ENCODE results near the gene PLPP4.

PLPP4 gene

DNA sequence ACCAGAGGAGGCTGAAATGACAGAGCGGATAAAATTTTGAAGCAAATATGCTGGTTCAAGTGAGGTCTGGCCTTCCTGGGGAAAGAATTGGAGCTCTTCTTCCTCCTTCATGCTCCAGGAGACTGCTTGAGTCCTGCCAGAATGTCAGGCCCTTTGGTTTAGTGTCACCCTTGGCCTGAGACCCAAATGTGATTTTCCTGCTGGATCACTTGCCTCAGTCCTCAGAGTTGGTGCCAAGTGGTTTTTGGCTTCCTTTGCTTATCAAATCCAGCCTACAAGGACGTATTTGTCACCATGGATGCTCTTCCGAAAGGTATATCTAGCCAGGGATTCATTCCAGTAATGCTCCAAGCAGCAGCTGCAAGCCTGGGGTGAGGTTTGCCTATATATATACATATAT, 118.4 kb downstream of the PLPP4 start:
- peak; percentile 3 for DNase-seq (ENCODE audit: low spot score)

DNA sequence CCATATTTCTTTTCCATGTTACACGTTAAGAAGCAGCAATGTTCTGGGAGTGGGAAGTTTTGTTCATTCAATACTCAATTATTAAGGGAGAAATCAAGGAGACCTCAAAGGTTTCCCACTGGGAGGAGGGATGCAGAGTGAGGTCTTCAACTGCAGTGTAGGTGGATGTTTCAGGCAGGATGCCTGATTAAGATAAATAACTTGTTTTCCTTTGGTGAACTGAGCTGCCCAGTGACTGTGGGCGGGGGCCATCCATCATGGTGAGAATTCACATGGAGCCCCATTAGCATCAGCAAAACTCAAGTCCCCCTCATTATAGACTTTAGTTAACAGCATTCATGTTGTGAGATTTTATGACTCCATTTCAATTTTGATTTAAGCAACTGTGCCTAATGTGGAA, 121.1 kb downstream of the PLPP4 start:
- no peak for DNase-seq (ENCODE audit: low spot score)

DNA sequence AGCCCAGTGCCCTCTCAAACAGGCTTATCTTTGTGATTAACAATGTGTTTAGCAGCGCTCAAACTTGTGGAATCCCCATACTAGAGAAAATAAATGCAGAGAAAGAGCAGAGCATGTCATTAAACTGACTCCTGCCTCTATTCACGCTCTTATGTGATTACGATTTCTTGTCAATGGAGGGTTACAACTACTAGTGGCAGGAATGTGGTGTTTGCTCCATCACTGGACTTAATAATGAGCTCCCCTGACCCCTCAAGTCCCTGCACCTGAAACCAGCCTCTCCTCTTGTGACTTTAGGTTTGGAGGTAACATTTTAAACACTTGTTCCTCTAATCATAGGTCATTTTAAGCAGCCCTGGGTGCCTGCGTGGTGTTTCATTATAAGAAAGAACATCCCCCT, 121.9 kb downstream of the PLPP4 start:
- no peak for DNase-seq (ENCODE audit: low spot score)

DNA sequence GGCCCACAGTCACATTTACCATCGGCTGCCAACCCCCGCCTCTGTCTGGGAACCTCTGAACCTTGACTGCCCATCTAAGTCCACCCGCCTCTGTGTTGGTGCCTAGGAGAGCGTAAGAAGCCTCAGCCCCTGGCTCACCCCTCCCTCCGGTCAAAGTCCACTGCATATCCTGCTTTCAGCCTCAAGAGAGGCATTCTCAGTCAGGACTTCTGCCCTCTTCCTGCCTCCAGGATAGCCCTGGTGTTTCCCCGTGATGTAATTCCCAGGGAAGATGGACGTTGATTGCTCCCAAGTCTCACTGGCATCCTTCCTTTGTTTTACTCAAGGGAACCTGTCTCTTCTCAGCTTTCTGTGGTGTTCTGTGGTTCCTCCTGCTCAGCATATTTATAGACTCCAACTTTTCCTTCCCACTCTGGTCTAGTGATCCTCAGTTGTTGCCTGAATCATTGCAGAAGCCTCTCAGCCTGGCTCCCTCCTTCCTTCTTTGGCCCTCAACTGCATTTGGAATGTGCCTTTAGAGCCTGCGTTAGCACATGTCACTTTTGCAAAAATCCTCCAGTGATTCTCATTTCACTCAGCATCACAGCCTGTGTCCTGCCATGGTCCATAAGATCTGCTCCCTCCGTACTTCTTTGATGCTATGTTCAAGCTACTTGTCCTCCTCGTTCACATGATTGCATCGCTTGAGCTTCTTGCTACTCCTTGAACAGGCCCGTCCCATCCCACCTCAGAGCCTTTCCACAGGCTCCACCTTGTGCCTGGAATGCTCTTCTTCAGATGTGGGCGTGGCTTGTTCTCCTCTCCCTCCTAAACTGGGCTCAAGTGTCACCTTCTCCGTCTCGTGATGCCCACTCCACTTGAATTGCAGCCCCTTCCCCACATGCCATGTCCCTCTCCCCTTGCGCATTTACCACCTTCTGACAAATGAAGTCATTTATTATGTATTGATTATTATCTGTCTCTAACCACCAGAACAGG, 124.2 kb downstream of the PLPP4 start:
- no peak for DNase-seq (ENCODE audit: low spot score)

DNA sequence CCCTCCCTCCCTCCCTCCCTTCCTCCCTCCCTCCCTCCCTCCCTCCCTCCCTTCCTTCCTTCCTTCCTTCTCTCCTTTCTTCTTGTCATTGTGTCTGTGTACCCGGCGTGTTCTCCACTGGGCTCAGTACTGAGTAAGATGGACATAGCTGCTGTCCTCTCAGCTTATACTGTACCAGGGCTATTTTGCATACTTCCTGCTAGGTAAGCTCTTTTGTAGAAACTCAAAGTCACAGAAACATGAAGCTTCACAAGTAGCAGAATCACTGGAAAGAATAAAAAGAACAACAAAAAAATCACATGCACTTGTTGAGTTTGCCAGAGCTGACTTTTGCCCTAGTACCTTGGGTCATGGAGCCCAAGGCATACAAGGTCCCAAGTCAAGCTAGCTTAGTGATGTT, 125.7 kb downstream of the PLPP4 start:
- no peak for DNase-seq (ENCODE audit: low spot score)

DNA sequence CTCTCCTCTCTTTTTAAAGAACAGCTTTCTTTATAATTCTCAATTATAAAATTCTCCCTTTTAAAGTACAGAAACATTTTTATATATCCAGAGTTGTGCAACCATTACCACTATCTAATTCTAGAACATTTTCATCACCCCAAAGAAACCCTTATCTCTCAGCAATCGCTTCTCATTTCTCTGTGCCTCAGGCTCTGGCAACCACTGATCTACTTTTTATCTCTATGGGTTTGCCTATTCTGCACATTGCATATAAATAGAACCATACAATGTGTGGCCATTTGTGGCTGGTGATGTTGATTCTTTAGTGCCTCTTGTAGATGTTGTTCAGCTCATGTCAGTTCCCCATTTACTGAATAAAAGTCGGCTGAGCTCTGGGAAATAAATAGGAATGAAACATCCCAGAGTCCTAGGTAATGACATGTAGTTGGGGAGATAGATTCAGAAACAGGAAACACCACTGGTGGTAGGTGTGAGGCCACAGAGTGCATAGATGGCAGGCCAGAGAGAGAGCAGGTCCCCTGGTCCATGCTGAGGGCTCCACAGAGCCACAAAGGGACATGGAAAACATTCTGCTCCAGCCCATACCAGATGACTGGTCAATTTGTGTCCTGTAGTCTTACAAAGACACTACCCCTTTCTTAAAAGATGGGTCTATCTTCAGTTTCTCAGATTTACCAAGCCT, 126.5 kb downstream of the PLPP4 start:
- no peak for DNase-seq (ENCODE audit: low spot score)

DNA sequence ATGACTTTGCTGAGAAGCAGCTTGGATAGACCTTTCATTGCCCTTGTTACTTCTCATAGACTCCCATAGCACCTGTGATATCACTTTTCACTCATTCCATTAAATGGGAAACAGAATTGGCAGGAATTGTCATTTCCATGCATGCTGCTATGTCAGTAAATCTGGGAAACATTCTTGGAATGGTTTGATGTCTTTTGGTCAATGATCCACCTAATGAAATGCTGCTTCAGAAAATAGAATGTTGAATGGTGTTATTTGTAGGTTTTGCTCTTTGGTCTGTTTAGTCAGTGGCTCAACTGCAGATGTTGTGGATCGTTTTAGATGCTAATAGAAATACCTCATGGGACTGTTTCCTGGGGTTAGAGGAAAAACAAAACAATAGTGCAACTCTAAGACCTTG, 127.8 kb downstream of the PLPP4 start:
- DNase-seq (ENCODE audit: low spot score) = no peak

DNA sequence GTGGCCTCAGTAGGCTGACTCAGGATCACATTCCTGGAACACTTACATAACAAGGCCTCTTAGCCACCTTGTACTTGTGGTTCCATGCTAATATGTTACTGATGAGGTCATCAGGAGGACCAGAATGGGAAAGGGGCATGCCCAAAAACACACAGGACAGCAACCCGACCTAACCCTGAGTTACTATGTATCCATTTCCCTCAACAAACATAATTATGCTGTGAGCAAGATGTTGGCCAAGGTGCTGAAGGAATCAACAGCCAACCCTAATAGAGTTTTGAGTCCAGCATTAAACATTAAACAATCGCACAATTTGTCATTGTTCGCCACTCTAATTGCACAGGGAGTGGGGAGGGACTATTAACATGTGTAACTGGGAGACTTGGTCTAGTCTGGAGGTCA, 129.4 kb downstream of the PLPP4 start:
- no peak for DNase-seq (ENCODE audit: low spot score)

DNA sequence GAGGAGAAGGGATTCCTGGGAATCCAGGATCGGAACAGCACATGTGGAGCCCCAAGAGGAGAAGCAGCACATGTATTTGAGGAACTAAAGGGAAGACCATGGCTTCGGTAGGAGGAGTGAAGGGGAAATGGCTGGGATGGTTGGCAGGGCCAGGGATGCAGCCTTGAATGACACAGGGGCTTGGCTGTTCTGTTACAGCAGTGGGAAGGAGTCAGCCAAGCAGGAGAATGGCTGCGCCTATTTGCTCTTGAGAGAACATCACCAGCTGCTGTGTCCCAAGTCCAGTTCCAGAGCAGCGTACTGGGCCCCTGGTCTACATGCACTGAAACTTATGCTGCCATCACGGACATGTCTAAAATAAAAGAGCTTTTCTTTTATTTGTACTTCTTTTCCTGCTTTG, 130.0 kb downstream of the PLPP4 start:
- no peak for DNase-seq (ENCODE audit: low spot score)

DNA sequence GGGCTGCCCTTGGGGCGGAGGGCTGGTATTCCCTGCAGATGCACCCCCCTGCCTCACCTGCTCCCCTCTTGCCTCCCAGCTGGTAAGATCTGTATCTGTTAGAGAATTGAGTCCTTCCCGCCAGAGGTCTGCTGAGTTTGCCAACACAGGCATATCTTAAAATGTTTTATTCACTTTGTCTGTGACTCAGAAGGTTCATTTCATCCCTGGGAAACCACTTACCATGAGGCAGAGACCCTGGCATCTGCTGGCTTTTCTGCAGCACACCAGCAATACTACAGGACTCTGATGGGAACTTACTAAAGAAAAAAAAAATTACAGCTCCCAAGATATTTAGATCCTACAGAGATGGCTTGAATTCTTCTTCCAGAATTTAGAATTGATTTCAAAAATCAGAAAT, 131.3 kb downstream of the PLPP4 start:
- no peak for DNase-seq (ENCODE audit: low spot score)

DNA sequence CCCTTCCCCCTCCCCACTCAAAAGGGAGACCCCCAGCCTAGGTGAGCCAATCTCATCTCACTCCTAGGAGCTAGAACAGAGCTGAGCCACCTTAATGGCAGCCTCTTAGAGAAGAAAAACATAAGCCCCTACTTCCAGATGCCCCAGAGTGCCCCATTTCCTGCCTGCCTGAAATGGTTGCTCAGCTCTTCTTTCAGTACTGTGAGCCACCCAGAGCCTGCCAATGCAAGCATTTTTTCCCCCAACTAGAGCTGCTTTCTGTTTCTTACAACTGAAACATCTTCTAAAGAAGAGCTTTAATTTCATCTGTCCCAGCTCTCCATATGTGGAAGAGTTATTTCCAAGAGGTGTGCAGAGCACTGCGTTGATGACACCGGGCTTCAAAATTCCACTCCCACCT, 136.7 kb downstream of the PLPP4 start:
- DNase-seq (ENCODE audit: low spot score) = no peak

DNA sequence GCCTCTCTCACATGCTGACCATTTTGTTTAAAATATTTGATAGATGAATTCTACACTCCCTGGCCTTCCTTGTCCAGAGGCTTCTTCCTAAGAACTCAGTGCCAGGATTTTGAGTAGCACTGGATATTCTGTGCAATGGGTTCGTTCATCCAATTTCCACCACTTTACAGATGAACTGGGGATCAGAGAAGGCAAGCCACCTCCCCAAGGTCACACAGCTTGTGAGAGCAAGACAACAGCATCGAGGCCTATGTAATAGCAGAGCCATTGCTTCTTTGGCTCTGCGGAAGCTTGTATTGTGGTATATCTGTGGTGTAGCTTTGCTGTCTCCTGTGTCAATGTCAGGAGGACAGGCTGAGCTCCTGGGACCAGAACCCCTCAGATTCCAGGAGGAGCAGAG, 140.9 kb downstream of the PLPP4 start:
- no peak for DNase-seq (ENCODE audit: low spot score)

DNA sequence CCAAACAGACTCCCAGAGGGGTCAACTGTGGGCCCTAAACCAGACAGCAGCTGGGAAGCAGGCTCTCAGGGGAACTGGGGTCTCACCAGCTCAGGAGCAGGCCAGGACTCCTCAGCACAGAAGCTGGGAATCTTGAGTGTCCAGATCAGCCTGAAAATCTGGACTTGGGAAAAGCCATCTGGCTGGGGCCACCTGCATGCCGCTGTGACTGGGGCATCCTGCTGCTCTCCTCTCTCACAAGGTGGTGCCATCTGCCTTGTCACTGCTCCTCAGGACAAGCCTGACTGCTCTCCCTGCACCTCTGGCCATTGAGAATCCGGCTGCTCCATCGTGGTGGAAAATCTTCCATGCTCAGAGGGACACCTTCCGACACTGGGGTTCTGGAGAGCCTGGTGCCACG, 141.4 kb downstream of the PLPP4 start:
- no peak for DNase-seq (ENCODE audit: low spot score)

DNA sequence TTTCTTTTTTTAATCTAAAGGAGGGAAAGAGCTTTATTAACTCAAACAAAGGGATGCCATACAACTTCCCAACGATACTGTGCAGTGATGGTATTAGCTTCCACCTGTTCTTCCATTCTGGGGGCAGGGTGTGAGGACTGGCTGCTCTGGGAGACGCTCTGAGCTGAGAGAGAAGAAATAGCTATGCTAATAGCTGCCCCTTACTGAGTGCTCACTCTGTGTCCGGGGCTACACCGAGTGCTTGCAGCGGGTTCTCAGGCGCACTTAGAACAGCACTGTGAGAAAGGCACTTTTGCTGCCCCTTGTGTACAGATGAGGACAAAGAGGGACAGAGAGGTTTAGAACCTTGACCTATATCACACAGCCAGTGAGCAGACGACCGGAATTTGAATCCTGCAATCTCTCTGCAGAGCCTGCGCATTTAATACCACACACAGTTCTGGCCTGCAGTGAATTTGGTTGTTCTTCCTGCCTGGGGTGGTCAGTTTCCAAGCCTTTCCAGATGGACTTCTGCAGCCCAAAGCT, 142.2 kb downstream of the PLPP4 start:
- DNase-seq (ENCODE audit: low spot score) = no peak

DNA sequence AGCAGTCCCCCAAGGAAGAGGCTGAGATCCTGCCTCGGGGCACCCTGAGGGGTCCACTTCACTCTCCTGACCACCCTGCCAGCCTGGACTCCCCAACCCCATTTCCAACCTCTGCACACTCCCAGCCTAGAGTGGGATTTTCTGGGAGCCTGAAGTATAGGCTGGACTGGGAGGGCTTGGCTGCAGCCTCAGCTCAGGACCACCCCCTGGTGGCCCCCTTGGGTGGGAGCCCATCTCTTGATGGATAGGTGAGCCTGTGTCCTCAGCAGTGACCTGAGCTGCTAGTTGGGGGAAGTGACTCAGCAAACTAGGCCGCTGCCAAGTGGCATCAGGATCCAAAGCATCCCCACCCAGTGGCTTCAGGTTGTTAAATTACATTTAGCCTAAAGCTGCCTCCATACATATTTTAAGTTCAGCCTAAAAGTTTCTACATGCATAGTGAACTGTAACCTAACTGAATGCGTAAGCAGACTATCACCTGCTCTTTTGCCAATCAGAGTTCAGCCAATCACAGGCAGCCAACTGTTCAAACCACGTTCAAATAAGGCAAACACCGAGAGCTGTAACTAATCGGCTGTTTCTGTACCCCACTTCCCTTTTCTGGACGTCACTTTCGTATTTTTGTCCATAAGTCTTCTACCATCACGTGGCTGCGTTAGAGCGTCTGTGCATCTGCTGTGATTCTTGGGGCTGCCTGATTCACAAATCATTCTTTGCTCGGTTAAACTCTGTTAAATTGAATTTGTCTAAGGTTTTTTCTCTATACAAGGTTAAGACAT, 144.0 kb downstream of the PLPP4 start:
- peak; percentile 66 for DNase-seq (ENCODE audit: low spot score)

DNA sequence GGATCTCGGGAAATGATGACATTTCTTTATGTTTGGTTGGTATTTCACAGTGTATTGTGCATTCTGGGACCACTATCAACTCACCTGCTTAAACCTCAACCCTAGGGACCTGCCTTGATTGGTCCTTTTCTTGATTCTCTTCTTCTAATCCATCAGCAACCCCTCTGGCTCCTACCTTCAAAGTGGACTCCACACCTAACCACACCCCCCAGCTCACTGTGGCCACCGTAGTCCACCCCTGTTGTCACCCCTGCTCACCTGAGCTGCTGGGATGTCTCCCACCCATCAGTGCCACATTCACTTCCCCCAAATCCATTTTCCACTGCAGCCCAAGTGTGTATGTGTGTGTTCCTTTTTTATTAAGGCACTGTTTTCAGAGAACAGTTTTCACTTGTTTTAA, 145.0 kb downstream of the PLPP4 start:
- DNase-seq (ENCODE audit: low spot score) = no peak

DNA sequence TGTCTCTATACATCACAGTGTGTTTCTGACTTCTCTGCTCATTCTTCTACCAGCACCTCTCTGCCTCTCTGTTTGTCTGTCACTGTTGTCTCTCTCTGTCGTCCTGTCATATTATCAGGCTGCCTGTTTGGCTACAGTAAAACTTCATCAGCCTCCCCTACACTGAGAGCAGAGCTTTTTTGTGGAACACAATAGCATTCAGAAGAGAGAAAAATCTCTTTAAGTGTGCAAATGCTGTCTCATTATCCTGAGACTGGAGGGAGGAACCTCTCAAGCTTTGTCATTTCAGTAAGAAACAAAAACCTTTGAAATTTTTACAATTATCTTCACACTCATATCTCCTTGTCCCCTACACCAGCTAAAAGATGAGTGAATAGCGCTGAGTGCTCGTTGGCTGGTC, 148.4 kb downstream of the PLPP4 start:
- DNase-seq (ENCODE audit: low spot score) = no peak

DNA sequence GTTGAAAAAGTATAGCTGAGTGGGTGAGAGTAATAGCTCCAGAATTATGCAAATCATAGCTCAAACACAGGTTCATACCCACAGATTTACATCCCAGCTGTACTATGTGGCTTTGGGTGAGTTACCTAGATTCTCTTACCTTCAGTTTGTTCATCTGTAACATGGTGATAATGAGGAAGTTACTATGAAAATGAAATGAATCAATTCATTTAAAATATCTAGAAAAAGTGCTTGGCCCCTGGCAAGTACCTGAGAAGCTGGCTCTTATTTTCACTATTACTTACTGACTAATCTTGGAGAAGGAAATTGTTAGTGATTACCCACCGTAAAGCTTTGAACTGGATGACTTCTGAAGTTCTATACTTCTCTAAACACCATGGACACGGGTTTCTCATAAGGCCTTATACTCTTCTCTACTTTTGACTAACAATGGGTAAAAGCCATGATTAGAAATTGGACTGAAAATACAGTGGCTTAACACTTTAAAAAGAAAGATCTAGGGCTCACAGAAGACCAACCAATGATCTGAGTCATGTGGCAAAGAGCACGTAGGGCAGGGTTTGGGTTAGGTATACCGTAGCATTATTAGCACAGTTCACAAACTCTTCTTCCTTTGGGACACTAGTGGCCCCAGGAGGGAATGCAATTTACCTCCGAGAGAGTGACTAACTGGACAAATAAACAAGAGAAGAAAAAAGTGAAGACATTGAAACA, 149.2 kb downstream of the PLPP4 start:
- DNase-seq (ENCODE audit: low spot score) = no peak

DNA sequence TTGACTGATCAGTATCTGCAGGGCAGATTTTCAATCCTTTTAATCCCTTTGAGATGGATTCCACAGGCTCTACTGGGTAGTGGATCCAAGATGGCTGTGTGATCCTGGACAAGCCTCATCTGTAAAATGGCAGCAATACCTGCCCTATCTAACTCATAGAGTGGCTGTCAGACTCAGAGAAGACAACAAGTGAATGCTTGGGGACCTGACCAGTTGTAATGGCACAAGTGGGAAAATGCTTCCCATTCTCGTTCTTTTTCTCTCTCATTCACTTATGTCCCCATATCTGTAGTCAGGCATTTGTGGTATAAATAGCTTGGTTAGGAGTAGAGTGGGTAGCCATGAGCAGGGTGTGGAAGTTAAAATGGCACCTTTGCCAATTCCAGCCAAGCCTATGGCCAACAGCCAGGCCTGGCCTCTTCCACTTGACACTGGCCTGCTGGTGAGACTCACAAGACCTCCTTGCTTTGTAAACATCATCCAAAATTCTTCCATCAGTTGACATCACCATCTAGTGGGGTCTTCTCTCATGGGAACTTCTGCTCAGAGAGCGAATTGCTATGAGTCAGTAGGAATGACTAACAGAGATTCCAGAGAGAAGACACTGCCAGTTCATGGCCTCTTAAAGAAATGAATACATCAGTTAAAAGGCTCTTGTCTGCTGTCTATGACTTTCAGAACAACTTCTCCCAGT, 150.1 kb downstream of the PLPP4 start:
- peak; percentile 7 for DNase-seq (ENCODE audit: low spot score)

DNA sequence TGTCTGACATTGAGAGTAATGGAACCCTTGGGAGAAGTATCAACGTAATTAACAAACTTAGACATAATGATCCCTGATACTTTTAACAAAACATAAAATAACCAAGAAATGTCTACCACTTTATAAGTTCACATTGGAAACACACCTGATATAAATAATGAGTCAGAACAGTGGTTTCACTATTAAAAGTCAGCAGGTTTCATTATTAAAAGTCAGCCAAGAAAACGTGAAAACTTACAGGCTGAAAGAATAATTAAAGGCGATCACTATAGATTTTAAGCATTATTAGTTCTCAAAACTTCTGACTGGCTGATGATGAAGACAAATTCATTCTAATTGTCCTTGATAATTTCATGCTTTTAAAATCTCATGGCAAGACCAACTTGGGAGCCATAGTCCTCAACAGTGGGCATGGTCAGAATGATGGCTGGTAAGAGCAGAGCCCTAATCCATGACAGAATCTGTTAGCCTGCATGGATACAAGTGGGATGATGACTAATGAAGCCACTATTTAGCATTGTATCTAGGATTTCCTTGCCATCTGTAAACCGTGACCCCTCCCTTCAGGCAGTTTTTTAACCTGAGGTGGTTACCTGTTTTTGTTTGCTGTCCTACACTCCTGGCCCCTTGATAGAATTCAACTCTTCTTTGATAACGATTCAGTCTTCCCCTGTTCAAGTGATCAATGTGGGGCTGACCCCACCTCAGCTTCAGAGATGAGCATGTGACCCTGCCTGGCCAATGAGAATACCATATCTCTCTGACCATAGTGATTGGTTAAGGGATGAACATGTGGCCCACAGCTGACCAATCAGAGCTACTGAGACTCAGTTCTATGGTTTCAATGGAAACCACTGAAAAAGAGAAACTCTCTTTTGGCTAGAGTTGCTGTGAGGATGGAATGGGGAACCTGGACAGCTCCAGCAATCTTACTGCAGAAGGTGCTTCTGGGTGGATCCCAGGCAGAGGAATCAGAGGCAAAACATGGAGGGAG, 151.0 kb downstream of the PLPP4 start:
- DNase-seq (ENCODE audit: low spot score) = no peak
